IPS-18c (cell line): ENCODE results near the gene KLHL2.
"Not testable (repeated sequence)": the region's sequence is repeated elsewhere in the genome, so short reads cannot be mapped to it uniquely, and the experiment has no call there.

Source experiments
- H3K4me3 ChIP-seq: 2 replicates; pipeline ENCODE4 v1.7.0; 2013; ENCODE audit warnings: low read depth, mild to moderate bottlenecking, low read length, moderate library complexity; ENCODE audit not compliant: insufficient read depth
- H3K9me3 ChIP-seq: one replicate; pipeline ENCODE4 v1.6.1; 2013; ENCODE audit warnings: mild to moderate bottlenecking, low read length, moderate library complexity; ENCODE audit not compliant: control insufficient read depth, insufficient read depth

KLHL2 gene

GRCh38 chr4:165192956-165193355 is 14.4 kb upstream of the KLHL2 start:
- H3K4me3 ChIP-seq, result no peak overlapping the region
- H3K9me3 ChIP-seq, result peaks cover 2% of the 10 kb centered on the region

GRCh38 chr4:165194368-165194767 is 13.0 kb upstream of the KLHL2 start:
- H3K4me3 ChIP-seq, result no peak overlapping the region

GRCh38 chr4:165198329-165198728 is 9.0 kb upstream of the KLHL2 start:
- Histone ChIP-seq H3K4me3 (no peak overlapping the region), H3K9me3 (no peaks in the 10 kb centered on the region)

More at GRCh38 chr4:165194368-165194767, 13.0 kb upstream of the KLHL2 start:
- peaks cover 2% of the 10 kb centered on the region for H3K9me3 ChIP-seq

- Histone ChIP-seq H3K4me3 (no peak overlapping the region), H3K9me3 (no peaks in the 10 kb centered on the region)
Observed at GRCh38 chr4:165199286-165199685, 8.1 kb upstream of the KLHL2 start.

- H3K4me3 ChIP-seq, result no peak overlapping the region
- H3K9me3 ChIP-seq, result no peaks in the 10 kb centered on the region
Observed at GRCh38 chr4:165199722-165200121, 7.6 kb upstream of the KLHL2 start.

GRCh38 chr4:165201806-165202205 is 5.6 kb upstream of the KLHL2 start:
- no peak overlapping the region for H3K4me3 ChIP-seq
- H3K9me3 ChIP-seq, result no peaks in the 10 kb centered on the region

DNA sequence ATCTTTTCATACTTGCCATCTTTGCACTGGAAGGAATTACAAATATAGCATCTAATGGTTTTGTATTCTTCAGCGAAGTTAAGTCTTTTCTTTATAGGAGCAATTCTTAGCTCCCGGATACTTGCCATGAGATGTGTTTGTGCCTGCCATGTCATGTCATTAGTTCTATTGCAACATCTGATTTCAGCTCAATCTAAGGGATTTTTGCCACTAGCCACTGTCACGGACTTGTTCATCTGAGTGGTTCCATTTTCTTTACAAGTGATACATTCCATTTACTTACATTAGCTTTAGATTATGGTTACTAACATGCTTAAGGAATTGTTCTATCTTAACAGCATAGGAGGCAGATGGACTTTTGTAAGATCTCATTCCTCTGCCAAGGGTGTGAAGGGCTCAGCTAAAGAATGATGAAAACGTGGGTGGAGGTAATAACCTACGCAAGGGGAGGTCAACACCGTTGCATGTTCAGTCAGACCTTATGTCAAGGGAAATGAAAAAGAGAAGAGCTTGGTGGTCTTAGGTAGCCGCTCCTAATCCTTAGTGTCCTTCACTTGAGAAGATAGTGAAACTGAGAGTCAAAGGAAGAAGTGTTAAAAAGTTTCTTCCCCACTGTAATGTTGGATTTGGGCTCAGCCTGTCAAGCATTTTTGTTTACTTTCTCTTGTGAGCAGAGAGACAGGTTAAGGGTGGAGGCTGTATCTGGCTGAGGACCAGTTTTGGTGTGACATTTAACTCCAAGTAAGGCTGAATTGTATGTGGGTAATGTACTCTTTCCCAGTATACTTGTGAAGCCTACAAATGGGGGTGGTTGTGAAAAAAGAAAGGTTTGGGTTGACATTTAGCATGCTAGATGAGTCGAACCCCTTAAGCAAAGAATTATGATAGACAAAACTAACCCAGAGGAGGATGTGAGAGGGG is 3.6 kb upstream of the KLHL2 start:
- H3K9me3 ChIP-seq, result peaks cover 2% of the 10 kb centered on the region
- H3K4me3 ChIP-seq, result no peak overlapping the region

- no peak overlapping the region for H3K4me3 ChIP-seq
Observed at GRCh38 chr4:165204462-165204830, 2.9 kb upstream of the KLHL2 start.

DNA sequence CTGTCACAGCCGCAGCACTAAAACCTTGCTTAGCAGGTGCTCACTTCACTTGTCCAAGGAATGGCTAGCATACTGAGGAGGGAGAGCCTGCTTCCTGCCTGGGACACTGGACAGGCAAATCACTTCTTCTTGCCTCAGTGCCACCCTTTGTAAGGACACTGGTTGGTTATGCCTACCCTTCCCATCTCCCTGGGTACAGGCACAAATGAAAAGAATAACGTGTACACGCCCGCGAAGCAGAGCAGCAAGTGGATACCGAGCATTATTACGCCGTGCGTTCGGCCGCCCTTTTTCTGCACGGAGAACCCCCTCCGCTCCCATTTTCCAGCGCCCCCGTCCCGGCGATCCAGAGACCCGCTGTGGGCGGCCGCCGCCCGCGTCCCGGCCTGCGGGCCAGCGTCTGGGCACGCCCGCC is 338 bp upstream of the KLHL2 start:
- peak overlapping the region; percentile 80 for H3K4me3 ChIP-seq
- H3K9me3 ChIP-seq, result peaks cover 2% of the 10 kb centered on the region

More at GRCh38 chr4:165204462-165204830, 2.9 kb upstream of the KLHL2 start:
- peaks cover 2% of the 10 kb centered on the region for H3K9me3 ChIP-seq

DNA sequence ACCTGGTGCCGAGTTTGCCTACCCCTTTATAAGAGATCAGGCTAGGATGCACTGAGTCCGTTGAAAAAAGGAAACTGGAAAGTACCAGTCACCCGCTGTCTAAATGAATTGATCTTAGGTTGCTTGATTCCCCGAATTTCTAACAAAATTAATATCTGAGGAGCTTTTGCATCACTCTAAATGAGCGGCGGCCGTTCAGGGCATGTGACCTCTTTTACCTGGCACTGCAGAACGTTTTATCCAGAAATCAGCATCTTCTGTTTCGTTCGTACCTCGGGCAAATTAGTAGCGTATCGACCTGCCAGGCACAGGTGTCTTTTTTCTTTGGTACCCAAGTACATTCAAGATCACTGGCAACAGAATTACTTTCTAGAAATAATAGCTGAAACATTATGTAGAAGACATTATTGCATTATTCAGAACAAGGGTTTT is 876 bp downstream of the KLHL2 start:
- Histone ChIP-seq H3K9me3 (peaks cover 2% of the 10 kb centered on the region), H3K4me3 (peak overlapping the region; percentile 81)

DNA sequence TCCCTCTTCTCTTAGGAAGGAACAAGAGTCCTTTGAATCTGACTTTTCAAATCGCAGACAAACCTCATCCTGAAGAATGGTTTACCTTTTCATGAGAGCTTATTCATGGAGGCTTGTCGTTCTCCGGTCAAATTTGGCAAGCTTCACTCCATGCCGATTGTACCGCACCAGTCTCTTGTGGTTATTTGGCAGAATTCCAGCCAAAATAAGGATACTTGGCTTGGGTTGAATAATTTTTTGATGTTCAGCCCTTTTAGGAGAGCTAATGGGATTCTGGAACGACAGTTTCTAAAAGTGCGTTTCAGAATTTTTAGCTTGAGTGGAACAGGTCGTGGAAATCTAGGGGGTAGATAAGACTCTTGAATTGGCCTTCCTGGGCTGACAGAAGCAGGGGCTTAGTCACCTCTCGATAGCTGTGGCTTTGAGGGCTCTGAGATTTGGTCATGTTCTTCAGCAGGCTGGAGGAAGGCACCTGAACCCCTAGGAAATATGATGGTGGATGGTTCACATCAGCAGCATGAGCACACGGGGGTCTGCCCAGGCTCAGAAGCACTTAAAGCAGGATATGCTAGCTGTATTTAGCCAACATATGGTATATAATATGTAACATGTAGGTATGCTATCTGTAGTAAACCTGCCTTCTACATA is 1.5 kb downstream of the KLHL2 start:
- peak overlapping the region; percentile 5; the same call in 1 of the 2 replicates for H3K4me3 ChIP-seq

GRCh38 chr4:165209796-165210195 is 2.4 kb downstream of the KLHL2 start:
- Histone ChIP-seq H3K4me3 (no peak overlapping the region), H3K9me3 (peaks cover 2% of the 10 kb centered on the region)

More for the DNA sequence above, 1.5 kb downstream of the KLHL2 start:
- H3K9me3 ChIP-seq, result peaks cover 2% of the 10 kb centered on the region

DNA sequence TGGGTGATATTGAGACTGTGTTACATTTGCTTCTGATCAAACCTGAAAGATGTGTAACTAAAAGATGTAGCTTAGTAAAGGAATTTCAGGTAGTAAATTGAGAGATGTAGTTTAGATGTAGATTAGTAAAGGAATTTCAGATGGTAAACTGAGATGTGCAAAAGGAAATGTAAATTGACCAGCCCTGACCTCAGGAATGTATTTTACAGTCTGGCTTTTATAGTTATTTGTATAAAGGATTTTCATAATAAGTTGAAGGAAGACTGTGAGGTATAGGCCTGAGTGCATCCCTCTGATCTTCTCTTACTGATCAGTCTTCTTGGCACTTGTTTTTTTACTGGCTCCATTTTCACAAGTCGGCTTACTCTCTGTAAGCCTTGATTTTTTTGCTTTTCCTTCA is 3.2 kb downstream of the KLHL2 start:
- Histone ChIP-seq H3K4me3 (no peak overlapping the region), H3K9me3 (peaks cover 2% of the 10 kb centered on the region)

DNA sequence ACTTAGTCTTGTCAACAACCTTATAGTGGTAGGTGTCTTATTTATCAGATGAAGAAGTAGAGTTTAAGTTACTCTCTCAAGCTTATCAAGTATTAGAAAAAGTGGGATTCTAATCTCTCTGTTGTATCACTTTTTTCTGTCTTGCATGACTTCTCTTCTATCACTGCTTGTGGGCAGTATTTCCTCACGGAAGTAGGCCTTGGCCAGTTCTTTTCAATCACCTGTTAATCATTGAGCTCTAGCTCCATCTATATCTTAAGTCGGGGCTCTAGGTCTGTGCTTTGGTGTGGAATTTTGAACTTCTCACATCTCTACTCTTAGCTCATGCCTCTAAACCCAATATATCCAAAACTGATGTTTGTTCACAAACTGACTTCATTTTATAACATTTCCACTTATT is 5.3 kb downstream of the KLHL2 start:
- not testable (repeated sequence) for H3K4me3 ChIP-seq, H3K9me3 ChIP-seq

DNA sequence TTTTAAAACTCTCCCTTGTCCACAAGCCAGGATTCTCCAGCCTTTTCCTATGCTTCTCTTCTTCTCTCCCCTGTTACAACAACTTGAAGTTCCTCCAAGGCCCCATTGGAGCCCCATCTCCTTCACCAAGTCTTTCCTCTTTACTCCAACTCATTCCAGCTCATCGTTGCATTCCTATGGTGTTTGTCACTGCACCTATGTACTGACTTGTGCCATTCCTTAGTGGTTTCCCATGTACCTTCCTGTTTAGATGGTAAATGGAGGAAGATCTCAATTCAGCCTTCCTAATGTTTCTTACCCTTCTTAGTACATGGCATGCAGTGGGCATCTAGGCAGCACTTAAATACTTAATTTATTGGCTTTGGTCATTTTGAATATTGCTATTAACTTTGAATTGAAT is 6.0 kb downstream of the KLHL2 start:
- H3K4me3 ChIP-seq, H3K9me3 ChIP-seq: not testable (repeated sequence)

DNA sequence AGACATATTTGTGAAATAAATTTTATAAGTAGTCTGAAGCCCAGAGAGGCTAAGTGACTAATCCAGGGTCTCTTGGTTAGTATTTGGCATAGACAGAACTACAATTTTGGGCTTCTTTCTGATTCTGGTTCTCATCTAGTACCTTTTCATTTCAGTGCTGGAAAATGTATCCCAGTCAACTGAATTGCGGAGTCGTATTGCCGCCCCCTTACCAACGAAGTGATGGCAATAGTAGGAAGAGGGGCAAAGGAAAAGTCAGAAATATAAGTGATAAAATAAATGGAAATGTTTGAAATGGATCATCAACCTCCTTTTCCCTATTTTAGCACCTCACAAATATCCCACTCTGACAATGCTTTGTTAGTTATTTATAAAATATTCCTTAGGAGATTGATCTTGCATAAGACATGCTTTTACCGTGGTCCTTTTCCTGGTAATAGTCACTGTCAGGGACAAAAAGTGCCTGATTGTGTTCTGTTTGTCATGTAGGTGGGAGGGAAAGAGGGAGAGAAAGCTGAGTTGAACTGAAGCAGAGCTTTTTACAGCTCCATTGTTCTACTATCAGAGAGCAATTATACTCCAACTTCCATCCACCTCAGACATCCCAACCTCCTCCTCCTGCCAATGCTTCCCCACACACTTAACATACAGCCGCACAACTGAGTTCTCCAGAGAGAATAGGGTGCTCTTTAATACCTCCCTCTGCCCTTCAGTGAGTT is 6.8 kb downstream of the KLHL2 start:
- not testable (repeated sequence) for H3K4me3 ChIP-seq

DNA sequence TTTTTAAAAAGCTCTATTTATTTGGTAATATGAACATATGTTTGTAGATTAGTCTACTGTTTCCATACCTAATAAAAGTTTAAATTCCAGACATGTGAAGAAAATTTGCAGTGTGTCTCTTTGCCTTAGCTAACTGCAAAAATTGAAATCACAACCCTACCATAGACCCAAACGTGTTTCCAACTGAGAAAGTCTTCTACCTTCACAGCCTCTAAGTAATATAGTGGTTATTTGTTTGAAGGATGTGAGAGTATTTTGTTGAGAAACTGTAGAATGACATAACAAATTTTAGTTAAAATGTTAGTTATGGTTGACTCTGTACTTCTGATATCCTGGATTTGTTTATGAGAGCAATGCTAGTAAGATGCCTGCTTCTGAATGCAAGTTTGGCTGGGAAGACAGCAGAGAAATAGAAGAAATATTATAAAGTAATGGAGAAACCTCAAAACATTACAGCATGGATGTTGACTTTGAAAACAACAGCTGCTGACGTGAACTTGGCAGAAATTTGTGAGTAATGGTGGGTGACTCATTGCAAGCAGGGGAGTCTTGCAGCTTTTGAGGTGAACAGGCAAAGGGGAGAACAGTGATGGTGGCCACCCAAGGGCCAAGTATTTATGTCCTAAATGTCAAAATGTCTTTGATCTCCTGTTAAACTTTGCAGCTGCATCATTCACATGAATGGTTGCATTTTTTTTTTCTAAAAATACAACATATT is 7.8 kb downstream of the KLHL2 start:
- not testable (repeated sequence) for H3K4me3 ChIP-seq, H3K9me3 ChIP-seq

More for the DNA sequence above, 6.8 kb downstream of the KLHL2 start:
- H3K9me3 ChIP-seq, result not testable (repeated sequence)
